Pancreas (tissue), 10 donors: ENCODE measurements around the gene CDH4. TPM values are rescaled to one million over a fixed set of nuclear protein-coding genes. Genes with fewer than 3 reads are reported as not detected.

Source experiments
- ATAC-seq, 4 donors: fragments of 200-7000 bp; cut with Tn5 transposase; one replicate each; pipeline versions ENCODE4 v1.8.0 to v1.9.1; 2020; ENCODE audit warnings: mild to moderate bottlenecking in 4 of 4, moderate library complexity in 4 of 4
- DNase-seq, 6 donors: peaks; one replicate each; pipeline ENCODE4 v3.0.0-alpha.2; 2020
- FAIRE-seq: peaks from 2 replicates; lab custom pipeline; 2012; peaks lifted over from hg19 to GRCh38; lab: Jason Lieb, UNC
- H3K27ac ChIP-seq, 4 donors: fragments of 200-600 bp; sonication (generic); 1 replicate in 3 of 4; 2 replicates in 1 of 4; pipeline versions ENCODE4 v1.5.0 to v1.8.0; 2020
- H3K27me3 ChIP-seq, 4 donors: fragments of 200-600 bp; one replicate each; pipeline ENCODE4 v1.8.0; 2021
- H3K36me3 ChIP-seq, 3 donors: fragments of 200-600 bp; sonication (generic) in 1 of 3; one replicate each; pipeline versions ENCODE4 v1.5.0 to v1.8.0; 2020 to 2021
- H3K4me1 ChIP-seq, 3 donors: fragments of 200-600 bp; one replicate each; pipeline ENCODE4 v1.8.0; 2021
- H3K4me3 ChIP-seq, 4 donors: fragments of 200-600 bp; sonication (generic) in 2 of 4; one replicate each; pipeline versions ENCODE4 v1.5.0 to v1.8.0; 2020 to 2021
- H3K9me3 ChIP-seq, 4 donors: fragments of 200-600 bp; one replicate each; pipeline ENCODE4 v1.8.0; 2021
- CTCF ChIP-seq, 4 donors: fragments of 200-600 bp; sonication (generic) in 3 of 4; IDR thresholded peaks; one replicate each; pipeline versions ENCODE4 v1.5.0 to v1.8.0; 2021; ENCODE audit warnings: antibody characterized with exemption in 4 of 4
- WGBS, 2 donors: extraction: QIAGEN DNeasy Blood & Tissue Kit; methylation state at CpG; one replicate each; pipeline ENCODE4 v1.1.7; 2013; 5-methylcytosine and 5-hydroxymethylcytosine counted together
- intact Hi-C, 3 donors: fragments of 100-400 bp; cut with DNase I; formaldehyde crosslinking; loops; one replicate each; pipeline versions ENCODE4 v1.11.1 to v1.14.2; 2022
- polyA plus RNA-seq, 2 donors: library from polyadenylated mRNA; stranded (reverse); fragments of 200-250 nt; gene quantifications; one replicate each; pipeline ENCODE4 v1.2.3, GENCODE V29; 2013
- total RNA-seq, 6 donors: library from RNA; stranded (reverse); fragmentation: NEBNext Ultra II Directional in 4 of 6; extraction: Animal tissue kit (Norgen Biotek cat#: 25700) in 4 of 6; gene quantifications; one replicate each; pipeline versions ENCODE4 v1.2.1 to v1.2.4, GENCODE V29; 2021 to 2023
- donor health status: healthy with polysubstance abuse.
- donor health status: DM: no; HTN: no; CAD: no; lungs with moderate emphysema.
- donor health status: DM: no; HTN: no; CAD: no.
- donor health status: control.
- donor health status: control.
- donor health status: Bipolar disorder and iron deficiency.
- donor health status: DM: yes; HTN: yes; CAD: no.
- donor health status: DM: no; HTN: no; CAD: no.
- donor health status: DM: no; HTN: no; CAD: no.
- donor health status: DM: yes; HTN: yes; CAD: no.

CDH4 gene
- total and polyA plus RNA-seq, 8 donors = 0.04 to 1.4 (median 0.27) TPM

GRCh38 chr20:61285691-61286090 is 33.6 kb downstream of the CDH4 start:
- no peak for DNase-seq
- 63 to 78% methylated on average over 8 of the region's 8 CpGs for WGBS, 2 donors

DNA sequence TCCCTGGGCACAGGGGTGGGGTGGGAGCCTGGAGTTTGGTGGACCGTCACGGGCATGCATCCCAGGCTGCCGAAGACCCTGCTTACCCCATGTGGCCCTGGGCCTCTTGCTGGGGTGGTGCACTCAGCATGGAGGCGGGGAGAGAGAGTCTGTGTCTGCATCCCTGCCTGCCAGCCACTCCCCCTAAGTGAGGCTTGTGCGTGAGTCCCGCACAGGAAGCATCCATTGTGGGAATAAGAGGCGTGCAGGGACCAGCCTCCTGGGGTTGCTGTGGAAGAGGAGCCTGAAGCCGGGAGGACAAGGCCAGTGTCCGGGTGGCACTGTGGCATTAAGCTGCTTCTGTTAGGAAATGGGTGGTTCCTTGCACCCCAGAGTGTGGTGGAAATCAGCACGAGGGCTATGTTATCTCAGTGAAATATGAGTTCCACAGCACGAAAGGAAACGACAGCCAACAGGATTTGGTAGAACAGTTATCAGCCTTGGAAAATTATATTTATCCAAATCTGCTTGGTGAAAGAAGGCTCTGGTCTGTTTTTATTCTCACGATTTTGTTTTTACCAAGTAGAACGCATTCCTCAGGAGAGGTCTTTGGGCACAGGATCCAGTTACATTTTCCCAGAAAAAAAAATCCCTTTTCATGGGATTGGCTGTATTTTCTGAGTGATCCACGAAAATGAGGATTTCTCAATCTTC is 35.7 kb downstream of the CDH4 start:
- H3K4me1 ChIP-seq = no peaks in the 10 kb centered on the region
- ATAC-seq = no peak
- no peaks in the 10 kb centered on the region for H3K36me3 ChIP-seq
- intact Hi-C loops = no loop called here
- H3K27ac ChIP-seq = no peak overlapping the region
- H3K9me3 ChIP-seq = no peaks in the 10 kb centered on the region
- 44 to 62% methylated on average over 15 of the region's 15 CpGs for WGBS, 2 donors
- no peaks in the 10 kb centered on the region for H3K27me3 ChIP-seq
- DNase-seq = no peak
- no peak for TF ChIP-seq CTCF (IDR thresholded peaks at IDR 0.05)
- no peak overlapping the region for H3K4me3 ChIP-seq
- no peak for FAIRE-seq

More at GRCh38 chr20:61285691-61286090, 33.6 kb downstream of the CDH4 start:
- intact Hi-C loops = no loop called here
- Histone ChIP-seq H3K27ac (no peak overlapping the region), H3K9me3 (no peaks in the 10 kb centered on the region), H3K4me3 (no peak overlapping the region), H3K27me3 (no peaks in the 10 kb centered on the region), H3K4me1 (no peaks in the 10 kb centered on the region), H3K36me3 (no peaks in the 10 kb centered on the region)
- FAIRE-seq (no peak), ATAC-seq (no peak)
- TF ChIP-seq CTCF (IDR thresholded peaks at IDR 0.05) = no peak

- 73 to 82% methylated on average over 17 of the region's 17 CpGs for WGBS, 2 donors
- H3K4me3 ChIP-seq = no peak overlapping the region
- no peak for ATAC-seq
- no peaks in the 10 kb centered on the region for H3K9me3 ChIP-seq
- no peak for TF ChIP-seq CTCF (IDR thresholded peaks at IDR 0.05)
- no peaks in the 10 kb centered on the region for H3K36me3 ChIP-seq
- intact Hi-C loops = no loop called here
- no peak for DNase-seq
- no peaks in the 10 kb centered on the region for H3K27me3 ChIP-seq
- H3K27ac ChIP-seq = no peak overlapping the region
- no peak for FAIRE-seq
- H3K4me1 ChIP-seq = no peaks in the 10 kb centered on the region
Measured at GRCh38 chr20:61288331-61288784, 36.3 kb downstream of the CDH4 start.

- H3K27me3 ChIP-seq = no peaks in the 10 kb centered on the region
- TF ChIP-seq CTCF (IDR thresholded peaks at IDR 0.05) = no peak
- no peak for DNase-seq
- ATAC-seq = no peak
- H3K27ac ChIP-seq = no peak overlapping the region
- no peaks in the 10 kb centered on the region for H3K4me1 ChIP-seq
- WGBS, 2 donors = 65 to 75% methylated on average over 7 of the region's 7 CpGs
- H3K9me3 ChIP-seq = no peaks in the 10 kb centered on the region
- H3K4me3 ChIP-seq = no peak overlapping the region
- FAIRE-seq = no peak
- no peaks in the 10 kb centered on the region for H3K36me3 ChIP-seq
- intact Hi-C loops = no loop called here
Measured at GRCh38 chr20:61289166-61289565, 37.1 kb downstream of the CDH4 start.

- intact Hi-C loops = no loop called here
- H3K27ac ChIP-seq = no peak overlapping the region
- FAIRE-seq = no peak
- H3K36me3 ChIP-seq = no peaks in the 10 kb centered on the region
- 54 to 64% methylated on average over 4 of the region's 4 CpGs for WGBS, 2 donors
- TF ChIP-seq CTCF (IDR thresholded peaks at IDR 0.05) = no peak
- H3K27me3 ChIP-seq = no peaks in the 10 kb centered on the region
- H3K4me3 ChIP-seq = no peak overlapping the region
- no peaks in the 10 kb centered on the region for H3K9me3 ChIP-seq
- ATAC-seq = no peak
- H3K4me1 ChIP-seq = no peaks in the 10 kb centered on the region
- no peak for DNase-seq
Measured at GRCh38 chr20:61290721-61291120, 38.7 kb downstream of the CDH4 start.
